ENCODE data around the gene NOP14. TPM values are rescaled to one million over a fixed set of nuclear protein-coding genes. Genes with fewer than 3 reads are reported as not detected.

The NOP14 gene
- total and polyA plus RNA-seq, 2 donors (not counting 1 experiment from before 2014, with no cell fraction given), result 9.1 to 30.4 TPM

DNA sequence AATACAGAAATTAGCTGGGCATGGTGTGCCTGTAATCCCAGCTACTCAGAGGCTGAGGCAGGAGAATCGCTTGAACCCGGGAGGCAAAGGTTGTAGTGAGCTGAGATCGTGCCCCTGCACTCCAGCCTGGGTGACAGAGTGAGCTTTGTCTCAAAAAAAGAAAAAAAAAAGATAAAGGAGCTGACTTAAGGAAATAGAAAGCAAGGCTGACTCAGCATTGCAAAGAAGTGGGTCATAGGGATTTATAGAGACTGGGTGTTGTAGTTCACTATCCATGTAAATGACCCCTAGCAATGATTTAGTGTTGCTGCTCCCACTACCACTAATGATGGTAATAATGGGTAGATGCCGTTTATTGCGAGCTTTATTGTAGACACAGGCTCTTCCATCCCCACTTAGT lies 71.9 kb downstream of the NOP14 start:
- H3K4me1 Mint-ChIP-seq, result peaks cover 2% of the 10 kb centered on the region
- Histone ChIP-seq H3K79me2 (ENCODE audit: control insufficient read depth, insufficient read depth, low read length) (peaks cover 75% of the 10 kb centered on the region), H3K9ac (ENCODE audit: low read length) (no peak overlapping the region), H3K4me2 (replicated peaks; ENCODE audit: low read depth, low read length, poor library complexity, severe bottlenecking) (no peak overlapping the region), H3K27me3 (replicated peaks in 1 of 4; ENCODE audit: control extremely low read depth in 1 of 4, control insufficient read depth in 3 of 4, insufficient read depth in 4 of 4, low read length in 3 of 4) (no peaks in the 10 kb centered on the region), H3K27ac (ENCODE audit: low read length in 2 of 2) (no peak overlapping the region), H4K20me1 (ENCODE audit: control insufficient read depth, insufficient read depth, low read length, poor library complexity, severe bottlenecking) (peaks cover 79% of the 10 kb centered on the region), H3K9me3 (ENCODE audit: control extremely low read depth in 1 of 3, control insufficient read depth in 2 of 3, insufficient read depth in 1 of 3, low read length in 2 of 3) (no peaks in the 10 kb centered on the region), H3K36me3 (replicated peaks in 1 of 2; ENCODE audit: control extremely low read depth in 1 of 2, control insufficient read depth in 1 of 2, extremely low read depth in 1 of 2, insufficient read depth in 2 of 2, low read length in 1 of 2) (peaks cover 17 to 80% of the 10 kb centered on the region in 2 experiments), H3K4me3 (ENCODE audit: control extremely low read depth in 1 of 5, extremely low read depth in 1 of 5, insufficient read depth in 1 of 5, low read depth in 2 of 5, low read length in 4 of 5) (no peak overlapping the region), H2AFZ (ENCODE audit: insufficient read depth, low read depth, low read length, poor library complexity, severe bottlenecking) (no peak overlapping the region), H3K4me1 (ENCODE audit: control insufficient read depth in 2 of 2, insufficient read depth in 2 of 2, low read length in 2 of 2) (no peaks in the 10 kb centered on the region)
- no peak overlapping the region for H3K27ac Mint-ChIP-seq
- POLR2A ChIA-PET, result interaction anchor here (1.0 kb wide), 1 partner anchor 124 kb away, joined by 4 read pairs; no protein-coding TSS in a partner anchor
- H3K4me3 Mint-ChIP-seq, result no peak overlapping the region
- intact Hi-C loops (cut with micrococcal nuclease), result no loop called here
- H3K9me3 Mint-ChIP-seq (ENCODE audit: insufficient read depth), result no peaks in the 10 kb centered on the region
- no peaks in the 10 kb centered on the region for H3K27me3 Mint-ChIP-seq
- DNase-seq (no peak), ATAC-seq (ENCODE audit: low read depth) (no peak)
- 100% methylated on average over 3 of the region's 5 CpGs for WGBS (ENCODE audit: insufficient coverage)
- TF ChIP-seq CTCF (IDR thresholded peaks at IDR 0.05) (no peak), EZH2 (IDR thresholded peaks at IDR 0.05; ENCODE audit: borderline replicate concordance, insufficient read depth, low read depth, low read length, poor library complexity, severe bottlenecking) (no peak)
- CTCF ChIA-PET, result interaction anchor here (0.7 to 1.6 kb wide), 4 partner anchors 12 to 257 kb away, joined by 3 to 4 read pairs (median 3); no protein-coding TSS in a partner anchor

DNA sequence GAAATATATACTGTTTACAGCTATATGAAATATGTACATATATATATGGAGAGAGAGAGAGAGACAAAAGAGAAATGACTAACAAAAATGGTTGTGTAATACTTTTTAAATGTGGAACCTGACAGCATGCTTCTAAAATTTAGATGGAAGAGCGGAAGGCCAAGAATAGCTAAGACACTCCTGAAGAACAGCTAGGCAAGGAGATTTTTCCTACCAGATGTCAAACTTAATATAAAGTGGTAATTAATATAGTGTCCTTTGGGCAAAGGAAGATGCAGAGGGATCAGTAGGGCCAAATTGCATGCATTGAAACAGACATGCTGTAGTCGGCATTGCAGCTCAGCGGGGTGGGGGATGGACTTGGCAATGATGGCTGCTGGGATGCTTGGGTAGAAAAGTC lies 74.3 kb downstream of the NOP14 start:
- Mint-ChIP-seq H3K9me3 (ENCODE audit: insufficient read depth) (no peaks in the 10 kb centered on the region), H3K27me3 (no peaks in the 10 kb centered on the region), H3K27ac (no peak overlapping the region), H3K4me3 (no peak overlapping the region), H3K4me1 (peaks cover 2% of the 10 kb centered on the region)
- ChIA-PET POLR2A (interaction anchor here (0.5 kb wide), 1 partner anchor 396 kb away, joined by 6 read pairs; no protein-coding TSS in a partner anchor), CTCF (interaction anchor here (0.5 kb wide), 1 partner anchor 167 kb away, joined by 3 read pairs; no protein-coding TSS in a partner anchor)
- Histone ChIP-seq H3K27ac (ENCODE audit: low read length in 2 of 2) (no peak overlapping the region), H4K20me1 (ENCODE audit: control insufficient read depth, insufficient read depth, low read length, poor library complexity, severe bottlenecking) (peaks cover 82% of the 10 kb centered on the region), H3K4me2 (replicated peaks; ENCODE audit: low read depth, low read length, poor library complexity, severe bottlenecking) (no peak overlapping the region), H3K79me2 (ENCODE audit: control insufficient read depth, insufficient read depth, low read length) (peaks cover 81% of the 10 kb centered on the region), H3K4me1 (ENCODE audit: control insufficient read depth in 2 of 2, insufficient read depth in 2 of 2, low read length in 2 of 2) (no peaks in the 10 kb centered on the region), H3K27me3 (replicated peaks in 1 of 4; ENCODE audit: control extremely low read depth in 1 of 4, control insufficient read depth in 3 of 4, insufficient read depth in 4 of 4, low read length in 3 of 4) (no peaks in the 10 kb centered on the region), H3K4me3 (ENCODE audit: control extremely low read depth in 1 of 5, extremely low read depth in 1 of 5, insufficient read depth in 1 of 5, low read depth in 2 of 5, low read length in 4 of 5) (no peak overlapping the region), H3K9me3 (ENCODE audit: control extremely low read depth in 1 of 3, control insufficient read depth in 2 of 3, insufficient read depth in 1 of 3, low read length in 2 of 3) (no peaks in the 10 kb centered on the region), H3K36me3 (replicated peaks in 1 of 2; ENCODE audit: control extremely low read depth in 1 of 2, control insufficient read depth in 1 of 2, extremely low read depth in 1 of 2, insufficient read depth in 2 of 2, low read length in 1 of 2) (peaks cover 23 to 80% of the 10 kb centered on the region in 2 experiments), H2AFZ (ENCODE audit: insufficient read depth, low read depth, low read length, poor library complexity, severe bottlenecking) (no peak overlapping the region), H3K9ac (ENCODE audit: low read length) (no peak overlapping the region)
- DNase-seq (no peak), ATAC-seq (ENCODE audit: low read depth) (no peak)
- intact Hi-C loops (cut with micrococcal nuclease), result no loop called here
- no CpG with 5 or more reads among the region's 3 CpGs for WGBS (ENCODE audit: insufficient coverage)
- TF ChIP-seq EZH2 (IDR thresholded peaks at IDR 0.05; ENCODE audit: borderline replicate concordance, insufficient read depth, low read depth, low read length, poor library complexity, severe bottlenecking) (no peak), CTCF (IDR thresholded peaks at IDR 0.05) (no peak)

Other genes starting within 250 kb of the NOP14 start
- 47.6 and 51.0 TPM in 2 replicates for gene TNIP2, start 207.1 kb downstream of the NOP14 start, total RNA-seq
- 71.9 and 107 TPM in 2 replicates for gene TNIP2, start 207.1 kb downstream of the NOP14 start, polyA plus RNA-seq
- 27.8 and 30.8 TPM in 2 replicates for gene SH3BP2, start 170.3 kb downstream of the NOP14 start, total RNA-seq
- 219 and 232 TPM in 2 replicates for gene SH3BP2, start 170.3 kb downstream of the NOP14 start, polyA plus RNA-seq
- 383 and 417 TPM in 2 replicates for gene ADD1, start 119.6 kb downstream of the NOP14 start, total RNA-seq
- gene ADD1, start 119.6 kb downstream of the NOP14 start, polyA plus RNA-seq, result 294 and 302 TPM in 2 replicates
- gene GRK4, start 165 bp upstream of the NOP14 start, total RNA-seq, result 1.5 and 2.3 TPM in 2 replicates
- gene GRK4, start 165 bp upstream of the NOP14 start, polyA plus RNA-seq, result 0.73 and 0.92 TPM in 2 replicates
- gene HTT-AS, start 111.1 kb upstream of the NOP14 start, total RNA-seq, result 0.84 TPM in 1 of 2 replicates, not detected in the other
- gene HTT-AS, start 111.1 kb upstream of the NOP14 start, polyA plus RNA-seq, result not detected in 2 replicates
- 182 and 195 TPM in 2 replicates for gene HTT, start 111.3 kb upstream of the NOP14 start, total RNA-seq
- 39.1 and 52.8 TPM in 2 replicates for gene HTT, start 111.3 kb upstream of the NOP14 start, polyA plus RNA-seq